AG04449 (cell line): ENCODE measurements around the gene SIVA1.

Experiments used
- CTCF ChIA-PET: fragments of 350-600 bp; formaldehyde crosslinking; extraction: SDS; loops from one replicate; lab custom pipeline; 2021; ENCODE audit warnings: antibody characterized with exemption; lab: Yijun Ruan, JAX
- POLR2A ChIA-PET: fragments of 400-600, 350-600 bp; formaldehyde crosslinking; extraction: SDS; loops from one replicate; lab custom pipeline; 2020; ENCODE audit warnings: antibody characterized with exemption, inconsistent platforms; lab: Yijun Ruan, JAX
- DNase-seq: peaks from one replicate; pipeline ENCODE4 v3.0.0-alpha.2; 2010; ENCODE audit warnings: low read depth, low spot score
- H3K4me3 ChIP-seq: 2 replicates; pipeline ENCODE4 v1.5.1; 2011; ENCODE audit warnings: low read depth, mild to moderate bottlenecking, control low read depth, low read length
- TF ChIP-seq, protein P1 (sequence below): IDR thresholded peaks from one replicate; pipeline ENCODE4 v1.5.1; 2011; ENCODE audit warnings: mild to moderate bottlenecking, moderate library complexity, low read length, control low read depth, inconsistent platforms; ENCODE audit not compliant: insufficient read depth; ENCODE audit errors: missing control alignments

The SIVA1 gene

DNA sequence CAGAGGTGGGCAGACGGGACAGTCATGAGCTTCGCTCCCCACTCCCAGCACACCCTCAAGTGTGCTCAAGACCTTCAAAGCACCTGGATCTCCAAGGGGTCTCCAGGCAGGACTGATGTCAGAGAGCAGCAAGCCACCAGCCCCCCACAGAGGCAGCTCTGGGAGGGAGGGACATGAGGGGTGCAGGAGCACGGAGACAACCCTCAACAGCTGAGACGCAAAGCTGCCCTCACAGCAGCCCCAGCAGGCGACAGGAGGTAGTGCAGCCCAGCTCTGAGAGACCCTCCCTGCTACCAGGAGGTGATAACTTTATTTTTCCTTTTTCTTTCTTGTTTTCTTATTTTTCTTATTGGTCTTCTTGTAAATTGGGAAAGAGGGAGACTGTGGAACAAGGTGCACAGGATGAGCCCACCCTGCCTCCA, 17.9 kb downstream of the SIVA1 start:
- DNase-seq: no peak
- H3K4me3 ChIP-seq: no peak overlapping the region
- TF ChIP-seq, protein P1, sequence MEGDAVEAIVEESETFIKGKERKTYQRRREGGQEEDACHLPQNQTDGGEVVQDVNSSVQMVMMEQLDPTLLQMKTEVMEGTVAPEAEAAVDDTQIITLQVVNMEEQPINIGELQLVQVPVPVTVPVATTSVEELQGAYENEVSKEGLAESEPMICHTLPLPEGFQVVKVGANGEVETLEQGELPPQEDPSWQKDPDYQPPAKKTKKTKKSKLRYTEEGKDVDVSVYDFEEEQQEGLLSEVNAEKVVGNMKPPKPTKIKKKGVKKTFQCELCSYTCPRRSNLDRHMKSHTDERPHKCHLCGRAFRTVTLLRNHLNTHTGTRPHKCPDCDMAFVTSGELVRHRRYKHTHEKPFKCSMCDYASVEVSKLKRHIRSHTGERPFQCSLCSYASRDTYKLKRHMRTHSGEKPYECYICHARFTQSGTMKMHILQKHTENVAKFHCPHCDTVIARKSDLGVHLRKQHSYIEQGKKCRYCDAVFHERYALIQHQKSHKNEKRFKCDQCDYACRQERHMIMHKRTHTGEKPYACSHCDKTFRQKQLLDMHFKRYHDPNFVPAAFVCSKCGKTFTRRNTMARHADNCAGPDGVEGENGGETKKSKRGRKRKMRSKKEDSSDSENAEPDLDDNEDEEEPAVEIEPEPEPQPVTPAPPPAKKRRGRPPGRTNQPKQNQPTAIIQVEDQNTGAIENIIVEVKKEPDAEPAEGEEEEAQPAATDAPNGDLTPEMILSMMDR: peak; percentile 58
- ChIA-PET CTCF (interaction anchor here (0.7 to 9.5 kb wide), 13 partner anchors 9 to 131 kb away, joined by 3 to 166 read pairs (median 3); partner anchors contain the start of gene AKT1), POLR2A (interaction anchor here (1.6 kb wide), 1 partner anchor 18 kb away, joined by 5 read pairs; the partner anchor contains the start of gene SIVA1)

DNA sequence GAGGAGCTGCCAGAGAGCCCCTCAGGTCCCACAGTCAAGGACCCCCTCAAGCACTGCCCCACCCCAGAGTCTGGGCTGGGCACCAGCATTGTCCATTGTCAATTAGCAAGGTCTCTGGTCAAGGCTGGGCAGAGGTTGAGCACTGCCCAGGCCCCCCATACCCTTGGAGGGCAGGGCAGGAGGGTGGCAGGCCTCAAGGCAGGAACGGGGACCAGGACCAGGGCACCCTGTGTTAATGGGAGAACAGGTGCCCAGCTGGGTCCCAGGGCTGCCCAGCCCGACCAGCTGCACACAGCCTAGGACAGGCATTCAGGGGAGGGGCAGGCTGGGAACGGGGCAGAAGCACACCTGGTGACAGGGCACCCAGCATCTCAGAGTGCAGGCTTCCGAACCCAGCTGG, 18.4 kb downstream of the SIVA1 start:
- DNase-seq: no peak
- TF ChIP-seq, protein P1: no peak
- ChIA-PET POLR2A (interaction anchor here (1.6 kb wide), 1 partner anchor 18 kb away, joined by 5 read pairs; the partner anchor contains the start of gene SIVA1), CTCF (interaction anchor here (0.9 to 9.5 kb wide), 8 partner anchors 9 to 56 kb away, joined by 3 to 166 read pairs (median 10); partner anchors contain the start of gene AKT1)
- H3K4me3 ChIP-seq: no peak overlapping the region

DNA sequence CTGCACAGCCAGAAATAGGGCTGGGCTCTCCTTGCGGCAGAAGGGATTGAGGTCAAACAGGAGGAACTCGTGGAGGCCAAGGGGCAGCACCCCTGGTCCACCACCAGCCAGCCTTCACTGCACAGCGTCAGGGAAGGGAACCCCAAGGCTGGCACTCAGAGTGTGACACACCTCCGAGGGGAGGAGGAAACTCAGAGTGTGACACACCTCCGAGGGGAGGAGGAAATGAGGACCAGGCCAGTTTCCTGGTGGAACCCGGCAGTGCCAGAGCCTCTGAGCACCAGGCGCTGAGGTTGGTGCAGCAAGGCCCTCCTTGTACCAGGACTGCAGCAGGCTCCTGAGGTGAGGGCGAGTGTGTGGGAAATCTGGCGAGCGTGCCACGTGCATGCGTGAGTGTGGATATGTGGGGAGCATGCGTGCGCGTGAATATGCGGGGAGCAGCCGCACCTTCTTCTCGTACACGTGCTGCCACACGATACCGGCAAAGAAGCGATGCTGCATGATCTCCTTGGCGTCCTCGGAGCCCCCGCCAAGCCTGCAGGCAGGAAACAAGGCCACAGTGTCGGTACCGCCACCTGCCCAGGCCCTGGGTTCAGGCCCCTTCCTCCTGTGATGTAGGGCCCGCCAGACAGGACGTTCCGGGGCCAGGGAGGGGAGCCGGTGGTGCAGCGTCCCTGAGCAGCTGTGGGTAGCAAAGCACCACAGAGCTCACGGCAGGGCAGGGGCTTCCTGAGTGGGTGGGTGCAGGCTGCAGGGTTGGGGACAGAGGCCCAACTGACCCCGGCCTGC, 19.2 kb downstream of the SIVA1 start:
- DNase-seq: no peak

DNA sequence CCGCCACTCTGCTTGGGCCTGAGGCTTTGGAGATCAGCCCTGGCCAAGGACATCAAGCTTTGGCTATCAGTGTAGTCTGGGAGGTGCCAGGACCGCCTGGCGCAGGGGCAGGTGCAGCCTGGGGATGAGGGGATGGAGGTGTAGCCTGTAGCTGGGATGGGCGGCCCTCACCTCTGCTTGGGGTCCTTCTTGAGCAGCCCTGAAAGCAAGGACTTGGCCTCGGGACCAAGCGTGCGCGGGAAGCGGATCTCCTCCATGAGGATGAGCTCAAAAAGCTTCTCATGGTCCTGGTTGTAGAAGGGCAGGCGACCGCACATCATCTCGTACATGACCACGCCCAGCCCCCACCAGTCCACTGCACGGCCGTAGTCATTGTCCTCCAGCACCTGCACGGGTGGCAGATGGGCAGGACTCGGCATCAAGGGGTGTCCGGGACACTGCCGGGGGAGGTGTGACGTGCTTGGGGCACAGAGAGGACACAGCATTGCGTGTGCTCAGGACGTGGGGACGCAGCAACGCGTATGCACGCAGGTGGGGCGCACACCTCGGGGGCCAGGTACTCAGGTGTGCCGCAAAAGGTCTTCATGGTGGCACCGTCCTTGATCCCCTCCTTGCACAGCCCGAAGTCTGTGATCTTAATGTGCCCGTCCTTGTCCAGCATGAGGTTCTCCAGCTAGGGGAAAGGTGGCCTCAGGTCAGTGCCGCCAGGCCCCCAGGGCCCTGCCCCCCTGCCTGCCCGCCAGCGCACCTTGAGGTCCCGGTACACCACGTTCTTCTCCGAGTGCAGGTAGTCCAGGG, 20.0 kb downstream of the SIVA1 start:
- ChIA-PET CTCF (interaction anchor here (1.0 to 3.1 kb wide), 2 partner anchors 14 to 53 kb away, joined by 4 to 15 read pairs; no protein-coding TSS in a partner anchor), POLR2A (no interaction called here)
- no peak for DNase-seq
- TF ChIP-seq, protein P1: no peak
- H3K4me3 ChIP-seq: no peak overlapping the region

More for the DNA sequence above, 19.2 kb downstream of the SIVA1 start:
- TF ChIP-seq, protein P1: no peak
- POLR2A ChIA-PET: no interaction called here
- CTCF ChIA-PET: interaction anchor here (1.0 to 9.5 kb wide), 7 partner anchors 8 to 55 kb away, joined by 3 to 166 read pairs (median 15); partner anchors contain the start of gene AKT1
- H3K4me3 ChIP-seq: no peak overlapping the region

DNA sequence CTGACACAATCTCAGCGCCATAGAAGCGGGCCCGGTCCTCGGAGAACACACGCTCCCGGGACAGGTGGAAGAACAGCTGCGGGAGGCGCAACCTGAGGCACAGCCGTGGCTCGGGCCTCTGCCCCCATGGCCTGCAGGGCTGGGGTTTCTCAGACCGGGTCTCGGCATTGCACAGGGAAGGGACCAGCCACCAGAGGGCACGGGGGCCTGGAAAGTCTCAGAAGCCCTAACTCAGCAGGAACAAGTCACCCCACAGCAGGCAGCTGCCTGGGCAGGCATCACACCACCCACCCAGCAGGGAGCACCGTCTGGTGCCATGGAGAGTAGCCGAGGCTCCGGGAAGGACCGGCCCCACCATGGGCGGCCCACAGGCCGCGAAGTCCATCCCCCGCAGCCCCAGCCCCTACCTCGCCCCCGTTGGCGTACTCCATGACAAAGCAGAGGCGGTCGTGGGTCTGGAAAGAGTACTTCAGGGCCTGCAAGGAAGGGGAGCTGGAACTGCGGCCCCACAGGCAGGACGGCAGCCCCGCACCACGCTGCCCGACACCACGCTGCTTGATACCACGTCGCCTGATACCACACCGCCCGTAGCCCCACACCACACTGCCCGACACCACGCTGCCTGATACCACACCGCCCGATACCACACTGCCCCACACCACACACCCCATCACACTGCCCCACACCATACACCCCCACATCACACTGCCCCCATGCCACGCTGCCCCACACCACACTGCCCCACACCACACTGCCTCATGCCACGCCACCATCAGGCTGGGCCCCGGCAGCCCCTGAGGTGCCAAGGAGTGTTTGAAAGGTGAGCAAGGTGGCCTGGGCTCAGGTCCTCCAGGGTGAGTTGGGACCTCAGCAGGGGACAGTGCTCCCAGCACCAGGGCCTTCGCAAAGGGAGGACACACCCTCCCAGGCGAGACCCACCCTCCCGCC, 20.8 kb downstream of the SIVA1 start:
- TF ChIP-seq, protein P1: peak; percentile 4
- no peak for DNase-seq
- CTCF ChIA-PET: interaction anchor here (2.1 kb wide), 1 partner anchor 52 kb away, joined by 6 read pairs; no protein-coding TSS in a partner anchor
- POLR2A ChIA-PET: no interaction called here
- H3K4me3 ChIP-seq: no peak overlapping the region
